ENCODE data around the gene CLDN18. TPM values are rescaled to one million over a fixed set of nuclear protein-coding genes. Genes with fewer than 3 reads are reported as not detected.

CLDN18 gene
- total RNA-seq, 1 donor from 2014 or later = not detected

DNA sequence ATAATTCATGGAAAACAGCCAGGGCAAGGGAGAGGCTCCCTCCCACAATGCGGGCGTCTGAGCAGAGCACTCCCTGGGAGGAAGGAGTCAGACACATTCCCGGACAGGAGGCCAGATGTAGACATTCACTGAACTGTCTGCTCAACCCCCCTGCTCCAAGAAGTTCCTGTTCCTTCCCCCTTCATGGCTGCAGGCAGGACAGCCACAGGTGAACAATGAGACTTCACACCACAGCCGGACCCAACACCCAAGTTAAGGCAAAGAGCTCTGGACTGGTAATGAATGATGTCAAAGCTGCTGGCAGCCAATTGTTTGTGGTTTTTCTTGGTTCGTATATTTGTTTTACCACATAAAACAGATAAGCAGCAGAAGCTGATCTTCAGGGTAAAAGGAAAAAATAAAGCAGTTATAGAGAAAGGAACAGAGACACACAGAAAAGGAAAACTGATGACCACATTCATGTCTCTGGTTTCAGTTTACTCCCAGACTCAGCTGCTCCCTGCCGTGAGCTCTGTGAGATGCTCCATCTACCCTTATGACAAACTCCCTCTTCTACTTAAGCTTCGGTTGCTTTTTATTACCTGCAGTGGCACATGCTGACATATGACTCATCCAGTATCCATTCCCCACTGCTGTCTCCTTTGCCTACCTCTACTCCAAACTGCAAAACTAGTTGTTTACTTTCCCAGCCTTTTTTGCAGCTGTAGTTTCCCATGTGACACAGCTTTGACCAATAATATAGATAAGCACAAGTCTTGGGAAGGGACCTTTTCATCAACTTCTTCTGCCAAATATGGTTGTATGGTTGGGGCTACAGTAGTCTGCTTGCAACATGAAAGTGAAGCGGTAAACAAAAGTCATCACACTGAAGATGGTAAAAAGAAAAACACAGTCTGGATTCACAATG lies 72.4 kb downstream of the CLDN18 start:
- intact Hi-C loops (cut with DNase I) = no loop called here
- DNase-seq = no peak
- ATAC-seq (ENCODE audit: poor library complexity) = peak; percentile 63

DNA sequence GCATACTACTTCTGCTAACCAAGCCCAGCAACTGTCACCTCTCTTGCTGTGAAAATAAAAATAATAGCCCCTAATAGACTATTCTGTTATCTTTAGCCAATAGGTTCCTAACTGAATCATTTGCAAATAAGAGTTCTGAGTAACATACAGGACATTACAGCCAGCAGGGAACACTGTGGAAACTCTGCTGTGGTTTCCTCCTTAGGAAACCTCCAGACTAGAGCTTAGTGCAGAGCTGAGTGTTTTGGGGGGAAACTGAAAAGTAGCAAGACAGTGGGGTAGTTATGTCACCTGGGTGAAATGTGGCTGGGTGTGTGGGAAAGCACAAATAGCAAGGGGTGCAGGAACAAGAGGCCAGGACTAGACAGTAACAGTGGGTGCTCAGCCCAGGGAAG lies 73.0 kb downstream of the CLDN18 start:
- intact Hi-C loops (cut with DNase I) = no loop called here
- ATAC-seq (ENCODE audit: poor library complexity) (no peak), DNase-seq (no peak)

Other genes with a start within 250 kb of the CLDN18 start
- not detected for gene SOX14, start 245.8 kb upstream of the CLDN18 start, total RNA-seq
- gene DZIP1L, start 105.4 kb downstream of the CLDN18 start, total RNA-seq = 4.1 TPM
- not detected for gene A4GNT, start 122.2 kb downstream of the CLDN18 start, total RNA-seq
- 8.3 TPM for gene DBR1, start 164.8 kb downstream of the CLDN18 start, total RNA-seq
- 32.1 TPM for gene ARMC8, start 177.1 kb downstream of the CLDN18 start, total RNA-seq